HEK293 (cell line): ENCODE data around the gene KIAA1586.

Source experiments
- GFI1B ChIP-seq: fragments of 450-650 bp; formaldehyde crosslinking; IDR thresholded peaks from 2 replicates; pipeline ENCODE4 v1.5.1; 2016; ENCODE audit warnings: missing biosample characterization, missing genetic modification characterization
- KLF1 ChIP-seq: fragments of 450-650 bp; formaldehyde crosslinking; IDR thresholded peaks from 2 replicates; pipeline ENCODE4 v1.5.1; 2016; ENCODE audit warnings: missing biosample characterization, missing genetic modification characterization
- MEIS1 ChIP-seq: sonication (generic); formaldehyde crosslinking; IDR thresholded peaks from 2 replicates; pipeline ENCODE4 v1.8.1; 2022; ENCODE audit warnings: missing genetic modification reagents, mild to moderate bottlenecking, borderline replicate concordance
- PRDM4 ChIP-seq: fragments of 450-650 bp; formaldehyde crosslinking; IDR thresholded peaks from 2 replicates; pipeline ENCODE4 v1.5.1; 2017; ENCODE audit warnings: missing biosample characterization, missing genetic modification characterization
- REPIN1 ChIP-seq: fragments of 450-650 bp; formaldehyde crosslinking; IDR thresholded peaks from 2 replicates; pipeline ENCODE4 v1.5.1; 2017; ENCODE audit warnings: missing biosample characterization, missing genetic modification characterization, low read depth
- TCF7L2 ChIP-seq: IDR thresholded peaks from 2 replicates; pipeline ENCODE4 v1.6.1; 2011; ENCODE audit warnings: low read depth, mild to moderate bottlenecking, inconsistent platforms, low read length, moderate library complexity, borderline replicate concordance
- TRIM28 ChIP-seq: IDR thresholded peaks from 2 replicates; pipeline ENCODE4 v1.6.1; 2011; ENCODE audit warnings: low read length, control low read depth, borderline replicate concordance
- YY1 ChIP-seq: fragments of 450-650 bp; formaldehyde crosslinking; IDR thresholded peaks from 2 replicates; pipeline ENCODE4 v1.5.1; 2018; ENCODE audit warnings: missing biosample characterization, missing genetic modification characterization
- YY2 ChIP-seq: fragments of 450-650 bp; formaldehyde crosslinking; IDR thresholded peaks from 2 replicates; pipeline ENCODE4 v1.5.1; 2016; ENCODE audit warnings: missing biosample characterization, missing genetic modification characterization
- ZBTB20 ChIP-seq: fragments of 450-650 bp; formaldehyde crosslinking; IDR thresholded peaks from 2 replicates; pipeline ENCODE4 v1.5.1; 2016; ENCODE audit warnings: missing biosample characterization, missing genetic modification characterization
- ZBTB26 ChIP-seq: fragments of 450-650 bp; formaldehyde crosslinking; optimal IDR thresholded peaks from 2 replicates; pipeline ENCODE3; 2016; ENCODE audit warnings: missing biosample characterization, mild to moderate bottlenecking, missing genetic modification characterization
- ZBTB48 ChIP-seq: fragments of 450-650 bp; formaldehyde crosslinking; IDR thresholded peaks from 2 replicates; pipeline ENCODE4 v1.5.1; 2016; ENCODE audit warnings: missing biosample characterization, missing genetic modification characterization
- ZFHX2 ChIP-seq: fragments of 450-650 bp; formaldehyde crosslinking; conservative IDR thresholded peaks from 2 replicates; pipeline ENCODE4 v1.5.1; 2016; ENCODE audit warnings: missing biosample characterization, missing genetic modification characterization
- ZNF10 ChIP-seq: fragments of 450-650 bp; formaldehyde crosslinking; IDR thresholded peaks from 2 replicates; pipeline ENCODE4 v1.5.1; 2017; ENCODE audit warnings: missing biosample characterization, missing genetic modification characterization
- ZNF133 ChIP-seq: fragments of 450-650 bp; formaldehyde crosslinking; IDR thresholded peaks from 2 replicates; pipeline ENCODE4 v1.5.1; 2016; ENCODE audit warnings: missing biosample characterization, missing genetic modification characterization
- ZNF18 ChIP-seq: fragments of 450-650 bp; formaldehyde crosslinking; IDR thresholded peaks from 2 replicates; pipeline ENCODE4 v1.5.1; 2016; ENCODE audit warnings: missing biosample characterization, missing genetic modification characterization
- ZNF2 ChIP-seq: fragments of 450-650 bp; formaldehyde crosslinking; IDR thresholded peaks from 2 replicates; pipeline ENCODE4 v1.5.1; 2016; ENCODE audit warnings: missing biosample characterization, missing genetic modification characterization
- ZNF239 ChIP-seq: fragments of 450-650 bp; formaldehyde crosslinking; IDR thresholded peaks from 2 replicates; pipeline ENCODE4 v1.5.1; 2016; ENCODE audit warnings: missing biosample characterization, missing genetic modification characterization
- ZNF350 ChIP-seq: fragments of 450-650 bp; formaldehyde crosslinking; IDR thresholded peaks from 2 replicates; pipeline ENCODE4 v1.5.0; 2017; ENCODE audit warnings: missing biosample characterization, mild to moderate bottlenecking, missing genetic modification characterization
- ZNF394 ChIP-seq: fragments of 450-650 bp; formaldehyde crosslinking; IDR thresholded peaks from 2 replicates; pipeline ENCODE4 v1.5.1; 2016; ENCODE audit warnings: missing biosample characterization, missing genetic modification characterization, mild to moderate bottlenecking, moderate library complexity, borderline replicate concordance
- ZNF521 ChIP-seq: fragments of 450-650 bp; formaldehyde crosslinking; IDR thresholded peaks from 2 replicates; pipeline ENCODE4 v1.5.1; 2017; ENCODE audit warnings: missing biosample characterization, mild to moderate bottlenecking, missing genetic modification characterization
- ZNF530 ChIP-seq: fragments of 450-650 bp; formaldehyde crosslinking; IDR thresholded peaks from 2 replicates; pipeline ENCODE4 v1.5.1; 2016; ENCODE audit warnings: low read depth, missing biosample characterization, missing genetic modification characterization
- ZNF658 ChIP-seq: fragments of 450-650 bp; formaldehyde crosslinking; IDR thresholded peaks from 2 replicates; pipeline ENCODE4; 2016; ENCODE audit warnings: missing biosample characterization, missing genetic modification characterization
- ZNF664 ChIP-seq: fragments of 450-650 bp; formaldehyde crosslinking; IDR thresholded peaks from 2 replicates; pipeline ENCODE4 v1.5.1; 2016; ENCODE audit warnings: missing biosample characterization, missing genetic modification characterization
- ZNF677 ChIP-seq: fragments of 450-650 bp; IDR thresholded peaks from 2 replicates; pipeline ENCODE4 v1.5.0; 2018; ENCODE audit warnings: missing biosample characterization, mild to moderate bottlenecking, missing genetic modification characterization, moderate library complexity
- ZNF768 ChIP-seq: fragments of 450-650 bp; formaldehyde crosslinking; IDR thresholded peaks from 2 replicates; pipeline ENCODE4 v1.5.1; 2018; ENCODE audit warnings: missing biosample characterization, mild to moderate bottlenecking, missing genetic modification characterization
- TF ChIP-seq, protein P1 (sequence below): fragments of 450-650 bp; formaldehyde crosslinking; IDR thresholded peaks from 2 replicates; pipeline ENCODE4 v1.5.1; 2017; ENCODE audit warnings: missing biosample characterization, missing genetic modification characterization
- TF ChIP-seq, protein P2 (sequence below): fragments of 450-650 bp; formaldehyde crosslinking; IDR thresholded peaks from 2 replicates; pipeline ENCODE4 v1.5.1; 2016; ENCODE audit warnings: missing biosample characterization, missing genetic modification characterization, borderline replicate concordance

KIAA1586 gene

GRCh38 chr6:57089687-57090457 lies 43.4 kb downstream of the KIAA1586 start, which contains the start of gene ZNF451 (continued):
- peak; percentile 70 for TF ChIP-seq ZBTB26 (tag by site-specific recombination)
- TF ChIP-seq REPIN1 (tag by site-specific recombination): no peak
- TF ChIP-seq KLF1: peak; percentile 80
- TF ChIP-seq ZNF664 (tag by site-specific recombination): no peak
- TF ChIP-seq, protein P1, sequence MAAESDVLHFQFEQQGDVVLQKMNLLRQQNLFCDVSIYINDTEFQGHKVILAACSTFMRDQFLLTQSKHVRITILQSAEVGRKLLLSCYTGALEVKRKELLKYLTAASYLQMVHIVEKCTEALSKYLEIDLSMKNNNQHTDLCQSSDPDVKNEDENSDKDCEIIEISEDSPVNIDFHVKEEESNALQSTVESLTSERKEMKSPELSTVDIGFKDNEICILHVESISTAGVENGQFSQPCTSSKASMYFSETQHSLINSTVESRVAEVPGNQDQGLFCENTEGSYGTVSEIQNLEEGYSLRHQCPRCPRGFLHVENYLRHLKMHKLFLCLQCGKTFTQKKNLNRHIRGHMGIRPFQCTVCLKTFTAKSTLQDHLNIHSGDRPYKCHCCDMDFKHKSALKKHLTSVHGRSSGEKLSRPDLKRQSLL (tag by site-specific recombination): no peak; the same call in 1 of the 2 replicates
- TF ChIP-seq ZNF530 (tag by site-specific recombination): no peak
- no peak for TF ChIP-seq YY2 (tag by site-specific recombination)
- TF ChIP-seq ZNF133 (tag by site-specific recombination): no peak
- no peak for TF ChIP-seq ZNF239
- TF ChIP-seq ZNF521 (tag by site-specific recombination): no peak
- TF ChIP-seq, protein P2, sequence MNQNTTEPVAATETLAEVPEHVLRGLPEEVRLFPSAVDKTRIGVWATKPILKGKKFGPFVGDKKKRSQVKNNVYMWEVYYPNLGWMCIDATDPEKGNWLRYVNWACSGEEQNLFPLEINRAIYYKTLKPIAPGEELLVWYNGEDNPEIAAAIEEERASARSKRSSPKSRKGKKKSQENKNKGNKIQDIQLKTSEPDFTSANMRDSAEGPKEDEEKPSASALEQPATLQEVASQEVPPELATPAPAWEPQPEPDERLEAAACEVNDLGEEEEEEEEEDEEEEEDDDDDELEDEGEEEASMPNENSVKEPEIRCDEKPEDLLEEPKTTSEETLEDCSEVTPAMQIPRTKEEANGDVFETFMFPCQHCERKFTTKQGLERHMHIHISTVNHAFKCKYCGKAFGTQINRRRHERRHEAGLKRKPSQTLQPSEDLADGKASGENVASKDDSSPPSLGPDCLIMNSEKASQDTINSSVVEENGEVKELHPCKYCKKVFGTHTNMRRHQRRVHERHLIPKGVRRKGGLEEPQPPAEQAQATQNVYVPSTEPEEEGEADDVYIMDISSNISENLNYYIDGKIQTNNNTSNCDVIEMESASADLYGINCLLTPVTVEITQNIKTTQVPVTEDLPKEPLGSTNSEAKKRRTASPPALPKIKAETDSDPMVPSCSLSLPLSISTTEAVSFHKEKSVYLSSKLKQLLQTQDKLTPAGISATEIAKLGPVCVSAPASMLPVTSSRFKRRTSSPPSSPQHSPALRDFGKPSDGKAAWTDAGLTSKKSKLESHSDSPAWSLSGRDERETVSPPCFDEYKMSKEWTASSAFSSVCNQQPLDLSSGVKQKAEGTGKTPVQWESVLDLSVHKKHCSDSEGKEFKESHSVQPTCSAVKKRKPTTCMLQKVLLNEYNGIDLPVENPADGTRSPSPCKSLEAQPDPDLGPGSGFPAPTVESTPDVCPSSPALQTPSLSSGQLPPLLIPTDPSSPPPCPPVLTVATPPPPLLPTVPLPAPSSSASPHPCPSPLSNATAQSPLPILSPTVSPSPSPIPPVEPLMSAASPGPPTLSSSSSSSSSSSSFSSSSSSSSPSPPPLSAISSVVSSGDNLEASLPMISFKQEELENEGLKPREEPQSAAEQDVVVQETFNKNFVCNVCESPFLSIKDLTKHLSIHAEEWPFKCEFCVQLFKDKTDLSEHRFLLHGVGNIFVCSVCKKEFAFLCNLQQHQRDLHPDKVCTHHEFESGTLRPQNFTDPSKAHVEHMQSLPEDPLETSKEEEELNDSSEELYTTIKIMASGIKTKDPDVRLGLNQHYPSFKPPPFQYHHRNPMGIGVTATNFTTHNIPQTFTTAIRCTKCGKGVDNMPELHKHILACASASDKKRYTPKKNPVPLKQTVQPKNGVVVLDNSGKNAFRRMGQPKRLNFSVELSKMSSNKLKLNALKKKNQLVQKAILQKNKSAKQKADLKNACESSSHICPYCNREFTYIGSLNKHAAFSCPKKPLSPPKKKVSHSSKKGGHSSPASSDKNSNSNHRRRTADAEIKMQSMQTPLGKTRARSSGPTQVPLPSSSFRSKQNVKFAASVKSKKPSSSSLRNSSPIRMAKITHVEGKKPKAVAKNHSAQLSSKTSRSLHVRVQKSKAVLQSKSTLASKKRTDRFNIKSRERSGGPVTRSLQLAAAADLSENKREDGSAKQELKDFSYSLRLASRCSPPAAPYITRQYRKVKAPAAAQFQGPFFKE: no peak
- TF ChIP-seq ZNF658 (tag by site-specific recombination): no peak
- TF ChIP-seq ZBTB20 (tag by site-specific recombination): peak; percentile 100
- TF ChIP-seq ZNF677 (tag by site-specific recombination): no peak
- TF ChIP-seq TRIM28: no peak
- TF ChIP-seq YY1 (tag by site-specific recombination): peak; percentile 76; the same call in 1 of the 2 replicates
- TF ChIP-seq ZNF394 (tag by site-specific recombination): peak; percentile 76; the same call in 1 of the 2 replicates
- no peak for TF ChIP-seq ZNF350 (tag by site-specific recombination)
- TF ChIP-seq ZBTB48: peak; percentile 50; the same call in 1 of the 2 replicates
- no peak for TF ChIP-seq GFI1B (tag by site-specific recombination)
- no peak for TF ChIP-seq ZNF18 (tag by site-specific recombination)
- peak; percentile 87 for TF ChIP-seq TCF7L2
- no peak; the same call in 1 of the 2 replicates for TF ChIP-seq PRDM4 (tag by site-specific recombination)
- TF ChIP-seq MEIS1 (CRISPR knock-in tag): no peak
- peak; percentile 88; the same call in 1 of the 2 replicates for TF ChIP-seq ZNF2
- no peak for TF ChIP-seq ZNF10 (tag by site-specific recombination)
- TF ChIP-seq ZNF768 (tag by site-specific recombination): no peak
- peak; percentile 99 for TF ChIP-seq ZFHX2 (tag by site-specific recombination)
